ENCODE measurements around the gene CDR2.
"Not testable (repeated sequence)": the region's sequence is repeated elsewhere in the genome, so short reads cannot be mapped to it uniquely, and the experiment has no call there.

CDR2 gene

GRCh38 chr16:22374311-22375116 lies at the start of gene CDR2:
CDR2 (minus strand) TSS chr16:22374619; CDS start chr16:22374309, 310 bp downstream.
- peak; percentile 93 for DNase-seq

- no peak for DNase-seq
Measured at GRCh38 chr16:22423716-22424115, 49.3 kb upstream of the CDR2 start.

- no peak for DNase-seq
Measured at GRCh38 chr16:22421136-22421535, 46.7 kb upstream of the CDR2 start.

DNA sequence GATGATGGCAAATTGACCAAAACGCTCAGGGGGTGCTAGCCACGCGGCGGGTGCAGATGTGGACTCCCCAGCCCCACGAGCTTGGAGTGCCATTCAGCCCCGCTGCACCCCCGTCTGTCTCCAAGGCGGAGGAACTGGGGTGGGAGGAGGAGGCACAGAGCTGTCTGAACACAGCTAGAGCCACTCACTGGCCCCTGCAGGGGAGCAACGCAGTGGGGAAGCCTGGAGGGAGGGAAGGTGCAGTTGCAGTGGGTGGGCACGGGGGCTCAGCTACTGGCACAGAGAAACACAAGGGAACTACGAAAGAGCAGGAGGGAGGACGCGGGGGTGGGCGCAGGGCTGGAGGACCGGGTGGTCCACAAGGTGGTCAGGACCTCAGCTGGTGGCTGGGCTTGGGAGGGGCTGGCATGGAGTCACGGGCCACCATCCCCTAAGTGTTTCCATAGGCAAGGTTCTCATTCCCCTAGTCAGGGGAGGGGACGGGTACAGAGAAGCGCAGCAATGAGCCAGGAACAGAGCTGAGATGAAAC lies 46.3 kb upstream of the CDR2 start:
- no peak for DNase-seq

DNA sequence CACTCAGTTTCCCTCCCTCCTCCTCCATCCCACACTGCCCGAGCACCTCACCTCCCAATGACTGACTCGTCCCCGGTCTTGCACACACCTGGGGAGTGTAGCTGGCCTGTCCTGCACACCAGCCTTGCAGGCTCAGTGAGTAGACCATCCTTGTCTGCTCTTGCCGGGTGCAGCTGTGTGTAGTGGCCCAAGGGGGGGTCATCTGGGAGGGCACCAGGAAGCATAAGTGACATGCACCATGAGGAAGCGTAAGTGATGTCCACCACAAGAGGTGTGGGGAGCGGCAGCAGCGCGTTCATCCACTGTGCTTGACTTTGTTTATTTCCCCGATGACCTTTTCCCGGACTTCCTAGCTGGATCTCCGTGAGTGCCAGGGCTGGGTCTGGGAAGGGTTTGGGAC lies 45.5 kb upstream of the CDR2 start:
- DNase-seq, result no peak

DNA sequence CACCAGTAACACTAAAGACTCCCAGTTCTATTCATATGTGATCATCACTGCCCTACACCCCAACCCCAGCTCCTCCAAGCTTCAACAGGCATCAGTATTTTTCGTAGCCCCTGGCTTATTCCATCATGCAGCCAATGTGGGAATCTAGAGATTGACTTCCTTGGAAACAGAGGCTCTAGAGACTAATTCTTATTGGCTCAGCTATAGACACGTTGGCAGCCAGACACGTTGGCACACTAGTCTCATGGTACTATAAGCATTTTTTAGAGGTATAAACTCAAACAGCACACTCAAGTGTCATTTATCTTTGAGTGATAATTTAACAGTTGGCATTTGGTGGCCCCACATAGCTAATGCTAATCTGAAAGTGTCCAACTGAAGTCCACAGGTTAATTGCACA lies 44.4 kb upstream of the CDR2 start:
- DNase-seq, result no peak

DNA sequence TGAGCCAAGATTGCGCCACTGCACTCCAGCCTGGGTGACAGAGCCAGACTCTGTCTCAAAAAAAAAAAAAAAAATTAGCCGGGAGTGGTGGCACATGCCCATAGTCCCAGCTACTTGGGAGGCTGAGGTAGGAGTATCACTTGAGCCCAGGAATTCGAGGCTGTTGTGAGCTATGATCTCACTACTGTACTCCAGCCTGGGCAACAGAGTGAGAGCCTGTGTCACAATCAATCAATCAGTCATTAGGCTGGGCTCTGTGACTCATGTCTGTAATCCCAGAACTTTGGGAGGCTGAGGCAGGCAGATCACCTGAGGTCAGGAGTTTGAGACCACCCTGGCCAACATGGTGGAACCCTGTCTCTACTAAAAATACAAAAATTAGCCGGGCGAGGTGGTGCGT lies 43.4 kb upstream of the CDR2 start:
- not testable (repeated sequence) for DNase-seq

GRCh38 chr16:22417019-22417418 lies 42.6 kb upstream of the CDR2 start:
- DNase-seq, result no peak

GRCh38 chr16:22413819-22414218 lies 39.4 kb upstream of the CDR2 start:
- DNase-seq, result no peak

- no peak for DNase-seq
Measured at GRCh38 chr16:22407486-22407885, 33.1 kb upstream of the CDR2 start.

DNA sequence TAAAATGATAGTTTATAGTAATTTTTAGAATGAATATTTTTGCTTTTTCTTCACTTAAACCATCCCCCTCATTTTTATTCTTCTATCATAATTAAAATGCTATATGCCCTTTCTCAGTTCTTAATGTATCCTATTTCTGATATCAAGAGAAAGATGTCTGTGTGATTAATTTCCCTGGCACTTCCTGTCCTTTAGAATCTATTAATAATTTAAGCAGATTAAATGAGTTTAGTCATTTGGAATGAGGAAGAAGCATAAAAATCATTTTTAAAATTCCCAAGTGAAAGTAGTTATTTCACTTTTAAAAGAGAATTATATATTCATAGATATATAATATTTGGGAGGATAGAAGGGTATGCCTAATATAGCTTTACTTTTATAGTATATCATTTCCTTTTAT lies 27.8 kb upstream of the CDR2 start:
- no peak for DNase-seq

- no peak for DNase-seq
Measured at GRCh38 chr16:22400900-22401299, 26.5 kb upstream of the CDR2 start.

DNA sequence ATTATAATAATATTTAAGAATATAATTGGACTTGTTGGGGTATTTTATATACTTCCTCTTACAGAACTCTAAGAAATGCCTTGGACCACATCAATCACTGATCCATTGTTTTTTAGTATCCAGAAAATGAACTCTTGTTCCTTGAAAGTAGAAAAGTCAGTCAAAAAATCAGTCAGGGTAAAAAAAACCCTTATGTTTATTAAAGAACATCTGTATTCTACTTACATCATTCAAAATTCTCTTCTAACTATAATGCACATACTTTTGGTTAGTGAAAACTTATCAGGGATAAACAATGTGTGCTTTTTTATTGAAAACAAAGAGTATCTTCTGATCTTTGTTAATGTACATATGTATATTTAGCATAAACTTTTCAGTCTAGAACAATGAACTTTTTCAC lies 23.5 kb upstream of the CDR2 start:
- DNase-seq, result no peak

DNA sequence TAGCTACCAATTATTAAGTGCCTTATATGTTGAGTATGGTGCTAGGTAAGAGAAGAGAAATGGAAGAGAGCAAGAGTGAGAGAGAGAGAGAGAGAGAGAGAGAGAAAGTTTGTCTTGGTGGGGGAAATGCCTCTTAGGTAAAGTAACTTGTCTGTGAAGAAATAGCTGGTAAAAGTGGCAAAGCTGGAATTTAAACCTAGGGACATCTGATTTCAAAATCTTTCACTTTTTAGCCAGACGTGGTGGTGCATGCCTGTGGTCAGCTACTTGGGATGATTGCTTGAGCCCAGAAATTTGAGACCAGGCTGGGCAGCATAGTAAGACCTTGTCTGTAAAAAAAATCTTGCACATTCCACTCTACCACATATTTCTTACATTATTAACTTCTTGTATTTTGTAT lies 23.0 kb upstream of the CDR2 start:
- DNase-seq, result no peak

- no peak for DNase-seq
Measured at GRCh38 chr16:22395960-22396359, 21.5 kb upstream of the CDR2 start.

DNA sequence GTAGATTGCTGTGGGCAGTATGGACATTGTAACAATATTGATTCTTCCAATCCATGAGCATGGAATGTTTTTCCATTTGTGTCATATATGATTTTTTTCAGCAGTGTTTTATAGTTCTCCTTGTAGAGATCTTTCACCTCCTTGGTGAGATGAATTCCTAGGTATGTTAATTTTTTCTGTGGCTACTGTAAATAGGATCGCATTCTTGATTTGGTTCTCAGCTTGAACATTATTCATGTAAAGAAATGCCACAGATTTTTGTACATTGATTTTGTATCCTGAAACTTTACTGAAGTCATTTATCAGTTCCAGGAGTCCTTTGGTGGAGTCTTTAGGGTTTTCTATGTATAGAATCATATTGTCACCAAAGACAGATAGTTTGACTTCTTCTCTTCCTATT lies 19.7 kb upstream of the CDR2 start:
- no peak for DNase-seq

- no peak for DNase-seq
Measured at GRCh38 chr16:22388101-22388644, 13.8 kb upstream of the CDR2 start.

GRCh38 chr16:22386976-22387375 lies 12.6 kb upstream of the CDR2 start:
- DNase-seq, result no peak

DNA sequence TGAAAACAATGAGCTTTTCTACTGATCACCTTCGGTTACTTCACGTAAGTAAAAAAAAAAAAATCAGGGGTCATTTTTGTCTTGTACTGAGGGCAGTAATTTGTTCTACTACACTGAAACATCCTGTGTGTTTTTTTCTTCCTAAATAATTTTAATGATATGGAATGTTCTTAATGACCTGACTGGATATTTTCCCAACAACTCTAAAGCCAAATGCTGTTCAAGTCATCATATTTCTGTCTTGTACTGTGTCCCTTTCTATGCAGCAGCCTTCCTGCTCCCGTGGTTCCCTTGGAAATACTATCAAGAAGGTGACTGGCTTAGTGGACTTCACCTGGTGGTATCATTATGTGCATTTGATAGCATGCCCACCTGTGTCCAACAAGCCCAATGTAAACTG lies 10.8 kb upstream of the CDR2 start:
- DNase-seq, result no peak

- DNase-seq, result no peak
Measured at GRCh38 chr16:22383827-22384226, 9.4 kb upstream of the CDR2 start.

GRCh38 chr16:22381392-22381791 lies 7.0 kb upstream of the CDR2 start:
- no peak for DNase-seq

DNA sequence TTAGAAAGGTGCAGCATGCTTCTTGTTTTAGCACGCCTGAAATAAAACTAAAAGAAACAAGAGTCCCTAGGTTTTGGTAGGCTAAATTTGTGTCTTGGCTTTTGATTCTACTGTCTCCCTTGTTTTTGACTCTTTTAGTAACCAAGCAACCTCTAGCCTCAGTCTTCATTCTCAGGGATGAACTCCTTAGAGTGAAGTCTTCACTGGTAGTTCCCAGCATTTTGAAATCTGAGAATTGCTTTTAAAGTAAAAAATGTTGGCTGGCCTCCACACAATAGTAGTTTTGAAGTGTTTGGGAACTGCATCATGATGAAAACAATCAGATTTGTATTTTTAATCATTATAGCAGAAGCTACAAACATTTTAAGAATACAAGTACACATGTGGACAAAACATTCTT lies 6.1 kb upstream of the CDR2 start:
- no peak for DNase-seq

DNA sequence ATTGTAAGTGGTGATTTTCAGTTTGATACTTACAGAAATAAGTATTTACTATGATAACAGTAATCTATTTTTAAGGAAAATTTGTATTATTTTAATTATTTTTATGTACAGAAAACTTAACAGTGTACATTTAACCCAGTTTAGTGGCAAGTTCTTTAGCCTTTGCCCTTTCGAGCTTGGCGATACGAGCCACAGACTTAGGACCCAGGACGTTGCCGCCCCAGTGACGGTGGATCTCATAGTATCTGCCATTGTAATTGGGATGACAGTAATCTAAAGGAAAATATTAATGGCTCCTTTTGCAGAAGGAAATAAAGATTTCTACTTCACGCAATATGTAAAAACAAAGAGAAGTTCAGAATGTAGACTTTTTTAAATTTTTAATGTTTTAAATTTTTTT lies 5.2 kb upstream of the CDR2 start:
- no peak for DNase-seq

DNA sequence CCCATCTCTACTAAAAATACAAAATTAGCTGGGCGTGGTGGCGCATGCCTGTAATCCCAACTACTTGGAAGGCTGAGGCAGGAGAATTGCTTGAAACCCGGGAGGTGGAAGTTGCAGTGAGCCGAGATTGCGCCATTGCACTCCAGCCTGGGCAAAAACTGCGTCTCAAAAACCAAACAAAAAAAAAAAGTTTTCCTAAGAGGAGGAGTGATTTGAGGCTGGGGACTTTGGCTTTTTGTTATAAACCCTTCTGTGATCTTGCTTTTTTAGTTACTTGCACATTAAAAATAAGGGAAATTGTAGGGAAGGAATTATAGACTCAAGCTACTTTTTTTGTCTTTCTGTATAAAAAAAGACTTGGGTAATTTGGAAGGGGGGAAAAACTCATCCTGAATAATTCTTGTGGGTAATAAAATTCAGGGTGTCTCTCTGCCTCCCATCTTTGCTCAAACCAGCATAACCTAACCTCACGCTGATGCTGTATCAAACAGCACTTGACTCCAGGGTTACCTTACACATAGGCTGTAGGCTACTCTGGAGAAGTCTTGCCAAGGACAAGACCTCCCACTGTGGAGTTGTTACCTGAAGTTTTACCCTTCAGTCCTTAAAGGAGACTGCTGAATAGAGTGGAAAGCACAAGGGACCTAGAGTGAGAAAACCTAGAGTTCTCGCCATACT lies 1.7 kb upstream of the CDR2 start:
- no peak for DNase-seq
